GM21737 (cell line): ENCODE measurements around the gene ABR.
"Not testable (repeated sequence)": the region's sequence is repeated elsewhere in the genome, so short reads cannot be mapped to it uniquely, and the experiment has no call there.

Experiments
- ATAC-seq: cut with Tn5 transposase; IDR thresholded peaks from one replicate; pipeline ENCODE4 v1.9.1; 2021; ENCODE audit warnings: mild to moderate bottlenecking, moderate library complexity; ENCODE audit not compliant: unreplicated experiment

Gene ABR

GRCh38 chr17:1073963-1074625, 105.7 kb downstream of the ABR start:
- not testable (repeated sequence) for ATAC-seq

DNA sequence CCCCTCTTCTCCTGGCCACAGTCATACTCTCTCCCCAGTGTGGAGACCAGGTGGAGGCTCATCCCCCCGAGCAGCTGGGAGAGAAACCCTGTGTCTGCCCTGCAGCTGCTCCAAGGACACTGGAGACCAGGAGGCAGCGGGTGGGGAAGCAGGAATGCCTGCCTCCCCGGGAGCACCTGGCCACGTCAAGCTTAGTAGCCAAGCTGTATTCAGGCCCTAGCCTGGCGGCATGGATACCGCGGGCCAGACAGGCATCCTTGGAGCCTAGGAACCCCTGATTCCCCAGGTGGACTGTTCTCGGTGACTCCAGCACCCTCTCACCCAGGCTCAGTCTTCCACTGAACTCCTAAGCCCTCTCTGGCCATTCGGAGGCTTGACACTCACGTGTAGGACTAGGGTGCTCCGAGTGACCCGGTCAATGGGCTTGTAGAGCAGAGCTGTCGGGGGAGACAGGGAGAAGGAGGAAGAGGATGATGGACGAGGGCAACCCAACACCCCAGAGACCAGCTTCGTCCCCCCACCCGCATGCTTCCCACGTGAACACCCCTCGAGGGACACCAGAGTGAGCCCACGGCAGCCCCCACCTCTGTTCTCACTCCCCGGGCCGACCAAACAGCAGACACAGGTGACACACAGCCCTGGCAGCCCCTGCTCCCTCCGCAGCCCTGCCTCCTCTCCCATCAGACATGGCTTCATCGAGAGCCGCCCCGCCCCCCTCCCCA, 106.4 kb downstream of the ABR start:
- ATAC-seq, result no peak

DNA sequence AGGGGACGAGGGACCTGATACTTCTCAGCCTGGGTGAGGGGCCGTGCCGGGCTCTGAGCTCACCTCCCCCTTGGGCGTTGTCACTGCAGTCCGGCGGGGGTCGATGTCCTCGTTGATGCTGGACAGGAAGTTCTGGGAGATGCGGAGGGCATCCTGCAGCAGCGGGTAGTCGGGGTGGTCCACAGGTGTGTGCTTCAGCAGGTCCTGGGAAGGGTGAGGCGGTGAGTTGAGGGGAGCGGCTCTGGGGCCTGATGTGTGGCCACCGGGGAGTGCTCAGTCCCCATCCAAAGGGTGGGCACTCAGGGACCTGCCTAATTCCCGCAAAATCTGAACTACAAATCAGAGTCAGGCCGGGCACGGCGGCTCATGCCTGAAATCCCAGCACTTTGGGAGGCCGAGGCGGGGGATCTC, 107.2 kb downstream of the ABR start:
- ATAC-seq, result no peak

- ATAC-seq, result no peak
Measured at GRCh38 chr17:1071103-1071825, 108.5 kb downstream of the ABR start.

- no peak for ATAC-seq
Measured at GRCh38 chr17:1070411-1070810, 109.4 kb downstream of the ABR start.

DNA sequence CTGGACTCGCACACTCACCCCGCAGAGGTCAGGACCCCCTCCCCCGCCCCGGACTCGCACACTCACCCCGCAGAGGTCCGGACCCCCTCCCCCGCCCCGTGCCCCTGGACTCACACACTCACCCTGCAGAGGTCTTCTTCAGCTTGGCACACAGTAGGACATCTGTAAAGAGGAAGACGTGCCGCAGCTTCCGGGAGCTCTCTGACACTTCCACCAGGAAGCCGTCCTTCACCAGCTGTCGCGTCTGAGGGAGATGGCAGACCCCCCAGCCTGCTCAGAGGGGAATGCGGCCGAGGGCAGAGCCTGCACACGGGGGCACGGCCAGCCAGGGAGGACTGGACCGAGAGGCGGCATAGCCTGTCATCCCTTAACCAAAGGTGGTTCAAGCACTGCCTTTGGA, 109.9 kb downstream of the ABR start:
- ATAC-seq, result no peak

GRCh38 chr17:1068356-1068755, 111.4 kb downstream of the ABR start:
- ATAC-seq, result no peak

DNA sequence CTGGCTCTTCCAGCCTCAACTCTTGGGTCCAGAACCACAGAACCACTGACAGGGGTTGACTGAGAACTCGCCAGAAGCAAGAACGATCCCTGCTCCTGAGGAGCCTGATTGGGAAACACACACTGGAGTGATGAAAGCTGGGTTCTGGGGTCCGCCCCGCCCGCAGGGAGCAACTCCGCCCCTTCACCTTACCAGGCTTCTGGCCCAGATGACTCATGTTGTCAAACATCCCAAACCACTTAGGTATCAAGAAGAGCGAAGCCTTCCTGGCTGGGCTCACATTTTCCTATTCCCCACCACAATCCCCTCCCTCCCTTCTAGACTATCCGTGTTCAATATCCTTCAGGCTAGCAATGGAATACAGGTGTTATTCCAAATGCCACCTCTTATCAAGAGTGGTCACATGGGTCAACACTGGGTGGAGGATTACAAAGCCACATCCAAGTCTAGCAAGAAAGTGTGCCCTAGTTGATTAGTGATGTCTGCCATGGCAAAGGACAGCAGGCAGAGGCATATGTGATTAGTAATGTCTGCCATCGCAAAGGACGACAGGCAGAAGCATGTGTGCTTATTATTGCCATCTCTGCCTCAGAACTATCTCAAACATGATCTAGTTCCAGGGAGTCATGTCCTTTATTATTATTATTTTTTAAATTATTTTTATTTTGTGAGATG, 112.4 kb downstream of the ABR start:
- no peak for ATAC-seq

DNA sequence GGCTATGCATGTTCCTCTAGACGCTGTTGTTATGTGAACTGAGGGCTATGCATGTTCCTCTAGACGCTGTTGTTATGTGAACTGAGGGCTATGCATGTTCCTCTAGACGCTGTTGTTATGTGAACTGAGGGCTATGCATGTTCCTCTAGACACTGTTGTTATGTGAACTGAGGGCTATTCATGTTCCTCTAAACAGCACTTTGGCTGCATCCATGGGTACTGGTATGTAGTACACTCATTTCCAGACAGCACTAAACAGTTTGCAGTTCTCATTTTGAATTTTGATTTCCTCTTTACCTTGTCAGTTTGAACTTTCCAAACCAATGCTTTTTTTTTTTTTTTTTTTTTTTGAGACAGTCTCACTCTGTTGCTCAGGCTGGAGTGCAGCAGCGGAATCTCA, 114.4 kb downstream of the ABR start:
- not testable (repeated sequence) for ATAC-seq

DNA sequence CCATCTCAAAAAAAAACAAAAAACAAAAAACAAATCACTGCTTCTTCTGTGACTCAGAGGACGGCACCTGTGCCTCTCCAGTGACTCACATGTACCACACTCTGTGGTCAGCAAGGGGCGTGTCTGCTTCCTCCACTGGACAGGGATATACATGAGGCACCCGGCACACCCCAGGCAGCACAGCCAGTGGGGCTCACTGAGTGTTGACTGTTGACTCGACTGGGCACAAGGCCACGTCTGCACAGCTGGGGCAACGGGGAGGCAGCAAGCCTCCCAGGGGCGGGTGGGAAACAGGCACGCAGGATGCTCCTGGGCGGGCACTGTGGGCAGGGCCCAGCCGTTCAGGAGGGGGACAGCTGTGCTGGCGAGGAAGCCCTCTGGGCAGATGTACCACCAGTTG, 118.8 kb downstream of the ABR start:
- no peak for ATAC-seq

GRCh38 chr17:1059131-1059795, 120.5 kb downstream of the ABR start:
- no peak for ATAC-seq

DNA sequence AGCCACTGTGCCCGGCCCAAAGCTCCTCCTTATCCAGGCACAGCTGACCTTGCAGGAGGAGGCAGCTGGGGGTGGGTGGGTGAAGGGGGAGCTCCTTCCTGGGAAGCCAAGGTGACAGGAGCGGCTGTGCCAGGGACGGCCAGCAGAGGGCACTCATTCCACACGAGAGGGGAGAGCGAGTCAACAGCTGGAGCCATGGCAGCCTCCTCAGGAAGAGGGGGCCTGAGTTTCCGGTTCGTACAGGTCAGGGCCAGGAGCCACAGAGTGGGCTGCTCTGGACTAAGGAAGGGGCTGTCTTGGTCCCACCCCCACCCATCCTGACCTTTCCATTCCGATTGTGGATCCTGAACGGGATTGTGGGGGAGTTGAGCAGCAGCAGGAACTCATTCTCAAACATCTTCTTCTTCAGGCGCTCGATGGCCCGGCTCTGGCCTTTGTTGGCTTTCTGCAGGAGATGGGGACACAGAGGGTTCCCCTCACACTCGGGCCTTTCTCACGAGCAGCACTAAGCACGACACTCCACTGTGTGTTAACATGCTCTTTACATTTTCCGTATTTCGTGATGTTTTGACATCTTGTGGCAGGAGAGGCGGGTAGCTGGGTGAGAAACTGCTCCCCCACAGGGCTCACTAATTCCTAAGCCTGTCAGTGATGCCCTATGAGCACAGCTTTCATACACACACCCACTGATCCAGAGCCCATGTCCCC, 121.2 kb downstream of the ABR start:
- ATAC-seq, result no peak

- ATAC-seq, result no peak
Measured at GRCh38 chr17:1056761-1057160, 123.0 kb downstream of the ABR start.

DNA sequence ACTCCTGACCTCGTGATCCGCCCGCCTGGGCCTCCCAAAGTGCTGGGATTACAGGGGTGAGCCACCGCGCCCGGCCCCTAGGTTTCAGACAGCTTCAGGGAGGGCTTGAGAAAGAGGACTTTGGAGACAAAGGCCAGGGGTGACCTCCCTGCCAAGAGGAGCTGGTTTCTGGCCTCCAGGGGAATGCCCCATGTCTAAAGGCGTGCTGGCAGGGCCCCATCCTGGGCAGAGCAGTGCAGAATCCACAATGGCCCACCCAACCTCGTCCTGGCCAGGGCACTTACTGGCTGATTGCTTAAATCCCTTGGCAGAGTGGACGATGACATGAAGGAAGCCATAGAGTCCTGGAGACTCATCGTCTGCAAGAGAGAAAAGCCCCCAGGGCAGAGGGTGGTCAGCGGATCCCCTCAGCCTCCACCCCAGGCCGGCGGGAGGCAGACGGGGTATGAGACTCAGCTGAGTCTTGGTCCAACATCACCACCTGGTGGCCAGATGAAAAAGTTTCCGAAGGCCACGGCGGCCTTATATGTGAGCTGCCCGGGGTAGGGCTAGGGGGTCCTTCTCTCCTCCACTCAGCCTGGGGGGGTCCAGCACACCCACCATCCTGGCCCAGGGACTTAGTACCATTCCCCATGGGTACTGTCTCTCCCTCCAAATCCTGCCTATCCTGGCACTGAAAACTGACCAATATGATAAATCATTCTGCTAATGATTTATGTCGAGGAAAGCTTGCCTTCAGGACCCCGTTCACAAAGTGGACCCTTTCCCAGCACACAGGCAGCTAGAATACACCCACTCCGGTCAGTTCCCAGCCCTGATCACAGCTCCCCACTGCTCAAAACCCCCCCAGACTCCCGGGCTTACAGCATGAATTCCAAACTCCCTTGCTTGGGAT, 123.8 kb downstream of the ABR start:
- ATAC-seq, result no peak

DNA sequence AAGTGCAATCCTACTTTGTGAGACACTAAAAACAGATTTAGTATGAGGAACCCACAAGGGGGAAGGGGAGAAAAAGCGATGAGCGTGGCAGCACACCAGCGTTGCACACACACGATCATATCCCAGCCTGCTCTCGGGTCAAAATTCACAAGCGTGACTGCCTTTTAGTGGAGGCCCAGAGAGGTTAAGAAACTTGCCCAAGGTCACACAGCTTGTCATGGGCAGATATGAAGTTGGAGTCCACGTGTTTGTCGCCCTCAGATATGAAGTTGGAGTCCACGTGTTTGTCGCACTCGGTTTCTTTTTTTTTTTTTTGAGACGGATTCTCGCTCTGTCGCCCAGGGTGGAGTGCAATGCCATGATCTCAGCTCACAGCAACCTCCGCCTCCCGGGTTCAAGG, 124.5 kb downstream of the ABR start:
- no peak for ATAC-seq

- no peak for ATAC-seq
Measured at GRCh38 chr17:1054656-1055055, 125.1 kb downstream of the ABR start.

- no peak for ATAC-seq
Measured at GRCh38 chr17:1053661-1054360, 126.0 kb downstream of the ABR start.

DNA sequence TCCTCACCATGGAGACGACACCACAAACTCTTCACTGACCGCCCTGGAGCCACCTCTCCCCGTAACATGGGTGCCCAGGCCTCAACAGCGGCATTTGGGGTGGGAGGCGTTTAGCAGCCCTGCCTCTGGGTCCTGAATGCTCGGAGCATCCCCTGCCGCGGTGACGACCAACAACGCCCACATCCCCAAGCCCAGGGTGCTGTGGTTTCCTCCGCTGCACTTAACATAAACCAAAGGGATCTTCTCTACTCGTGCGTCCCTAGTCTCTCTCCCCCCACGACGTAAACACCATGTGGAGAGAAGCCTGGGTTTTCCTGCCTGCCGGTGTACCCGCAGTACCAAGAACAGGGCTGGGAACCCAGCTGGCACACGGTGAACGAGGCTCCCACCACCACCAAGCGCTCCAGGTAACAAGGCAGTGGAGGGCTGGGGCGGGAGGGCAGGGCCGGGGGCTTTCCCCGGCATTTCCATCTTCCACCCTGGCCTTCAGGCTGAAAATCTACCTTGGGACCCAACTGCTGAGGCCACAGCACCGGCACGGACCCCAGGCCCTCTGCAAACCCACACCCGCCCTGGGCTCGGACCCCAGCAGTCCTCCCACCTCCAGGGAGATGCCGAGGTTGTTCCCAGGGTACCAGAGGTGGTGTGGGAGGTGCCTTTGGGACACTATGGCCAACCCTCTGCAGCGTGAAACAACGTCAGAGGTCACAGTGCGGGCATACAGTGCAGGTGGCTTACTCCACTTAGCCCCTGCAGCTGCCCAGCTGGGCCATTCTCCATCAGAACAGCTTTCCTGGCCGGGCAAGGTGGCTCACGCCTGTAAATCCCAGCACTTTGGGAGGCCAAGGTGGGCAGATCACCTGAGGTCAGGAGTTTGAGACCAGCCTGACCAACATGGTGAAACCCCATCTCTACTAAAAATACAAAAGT, 128.5 kb downstream of the ABR start:
- no peak for ATAC-seq
